ENCODE results near the gene HEPN1. TPM values are rescaled to one million over a fixed set of nuclear protein-coding genes. Genes with fewer than 3 reads are reported as not detected.

HEPN1 gene
- total and polyA plus RNA-seq, 2 experiments from 2014 or later = not detected

GRCh38 chr11:124900464-124900863 is 18.6 kb upstream of the HEPN1 start:
- no peak overlapping the region for H3K27ac ChIP-seq (ENCODE audit: low read depth)
- H3K79me2 ChIP-seq (replicated peaks; ENCODE audit: insufficient read depth) = no peaks in the 10 kb centered on the region
- no peaks in the 10 kb centered on the region for H3F3A ChIP-seq (replicated peaks; ENCODE audit: low read depth)
- H3K4me2 ChIP-seq = no peak overlapping the region
- Mint-ChIP-seq H3K9me3 (peaks cover 3% of the 10 kb centered on the region; the same call in 1 of the 3 replicates), H3K36me3 (ENCODE audit: low read depth) (no peaks in the 10 kb centered on the region), H3K4me1 (peaks cover 21% of the 10 kb centered on the region), H3K4me3 (no peak overlapping the region), H3K27me3 (ENCODE audit: insufficient read depth, low read depth, poor library complexity) (peaks cover 5% of the 10 kb centered on the region), H3K27ac (no peak overlapping the region)
- no peak overlapping the region for H2AFZ ChIP-seq
- 0 out of 2 replicates have a peak, but pooled peaks cover 5% of the 10 kb centered on the region for H3K27me3 ChIP-seq (ENCODE audit: insufficient read depth)
- H3K4me1 ChIP-seq (ENCODE audit: insufficient read depth) = peaks cover 4% of the 10 kb centered on the region; the same call in 1 of the 2 replicates
- ATAC-seq (no peak), DNase-seq (ENCODE audit: low spot score) (no peak)
- no peaks in the 10 kb centered on the region for H4K20me1 ChIP-seq (replicated peaks; ENCODE audit: insufficient read depth)
- H3K9me2 ChIP-seq (ENCODE audit: insufficient read depth) = 0 out of 2 replicates have a peak, but pooled peaks cover 4% of the 10 kb centered on the region
- TF ChIP-seq EZH2phosphoT487 (IDR thresholded peaks at IDR 0.05; ENCODE audit: unreplicated experiment) (no peak), STAT1 (IDR thresholded peaks at IDR 0.05; ENCODE audit: unreplicated experiment) (no peak), REST (IDR thresholded peaks at IDR 0.05; ENCODE audit: unreplicated experiment) (no peak), ZNF114 (CRISPR knock-in tag; IDR thresholded peaks at IDR 0.05) (no peak), CREB1 (CRISPR knock-in tag; IDR thresholded peaks at IDR 0.05; ENCODE audit: low read depth) (no peak), JUNB (IDR thresholded peaks at IDR 0.05; ENCODE audit: unreplicated experiment) (no peak), ZNF462 (CRISPR knock-in tag; IDR thresholded peaks at IDR 0.05) (no peak), EZH2 (IDR thresholded peaks at IDR 0.05; ENCODE audit: low read depth, unreplicated experiment) (no peak), POLR2AphosphoS5 (IDR thresholded peaks at IDR 0.05; ENCODE audit: low read depth) (no peak), ETS1 (IDR thresholded peaks at IDR 0.05) (no peak), ZNF331 (CRISPR knock-in tag; IDR thresholded peaks at IDR 0.05; ENCODE audit: low read depth) (no peak), NANOG (IDR thresholded peaks at IDR 0.05; ENCODE audit: borderline replicate concordance) (no peak), CTCF (conservative IDR thresholded peaks at IDR 0.05; ENCODE audit: low read depth in 2 of 2) (no peak)
- H3K4me3 ChIP-seq = no peak overlapping the region
- H3K36me3 ChIP-seq (ENCODE audit: insufficient read depth) = no peaks in the 10 kb centered on the region

Measured in GM23338 (cell line).